AG09309 (cell line): ENCODE data around the gene MED9.
"Not testable (repeated sequence)": the region's sequence is repeated elsewhere in the genome, so short reads cannot be mapped to it uniquely, and the experiment has no call there.

Experiments
- DNase-seq: peaks from one replicate; pipeline ENCODE4 v3.0.0-alpha.2; 2010; ENCODE audit warnings: low read depth
- H3K4me3 ChIP-seq: 2 replicates; pipeline ENCODE4 v1.5.1; 2011; ENCODE audit warnings: mild to moderate bottlenecking, low read depth, low read length, moderate library complexity; ENCODE audit not compliant: control insufficient read depth
- CTCF ChIP-seq: IDR thresholded peaks from 2 replicates; pipeline ENCODE4 v1.5.1; 2011; ENCODE audit warnings: mild to moderate bottlenecking, low read depth, low read length, inconsistent platforms; ENCODE audit not compliant: insufficient read depth, control insufficient read depth; ENCODE audit errors: missing control alignments

Gene MED9

GRCh38 chr17:17445925-17446665 is 30.7 kb upstream of the MED9 start:
- no peak overlapping the region for H3K4me3 ChIP-seq
- peak; percentile 85 for DNase-seq
- TF ChIP-seq CTCF: no peak

DNA sequence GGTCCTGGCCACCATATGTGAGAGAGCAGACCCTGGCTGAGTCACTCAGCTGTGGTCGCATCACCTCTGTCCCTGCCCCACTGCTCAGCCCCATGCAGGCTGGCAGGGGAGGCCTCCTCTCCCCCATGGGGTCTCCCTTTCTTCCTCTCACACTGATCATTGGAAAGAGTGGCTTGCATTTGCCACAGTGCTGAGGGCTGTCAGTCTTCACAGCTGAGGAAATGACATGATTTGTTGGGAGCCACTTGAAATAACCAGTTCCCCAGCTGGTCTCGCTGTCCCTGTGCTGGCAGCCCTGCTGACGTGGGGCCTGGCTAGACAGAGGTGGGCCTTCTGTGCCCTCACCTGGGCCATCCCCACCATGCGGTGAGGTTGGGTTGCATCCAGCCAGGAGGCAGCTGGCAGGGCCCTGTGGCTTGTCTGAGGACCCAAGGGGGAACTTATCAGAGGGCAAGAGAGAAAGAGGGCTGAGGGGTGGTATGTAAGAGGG is 30.1 kb upstream of the MED9 start:
- TF ChIP-seq CTCF: no peak
- H3K4me3 ChIP-seq: no peak overlapping the region
- no peak for DNase-seq

DNA sequence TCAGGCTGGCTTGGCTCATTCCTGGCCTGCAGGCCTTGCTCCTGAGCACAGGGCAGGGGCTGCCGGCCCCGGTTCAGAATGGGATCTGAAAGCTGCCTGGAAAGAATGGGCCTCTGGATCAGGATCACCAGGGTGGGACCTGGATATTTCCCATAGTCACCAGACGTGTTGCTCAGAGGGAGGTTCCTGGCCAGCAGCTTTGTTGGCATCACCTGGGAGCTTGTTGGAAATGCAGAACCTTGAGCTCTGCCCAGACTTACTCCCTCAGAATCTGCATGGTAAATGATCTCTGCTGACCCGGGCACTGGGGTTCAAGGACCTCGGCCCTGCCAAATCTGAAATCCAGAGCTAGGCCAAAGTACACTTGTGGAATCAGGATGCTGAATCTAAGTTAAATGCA is 29.5 kb upstream of the MED9 start:
- no peak for TF ChIP-seq CTCF
- DNase-seq: no peak
- no peak overlapping the region for H3K4me3 ChIP-seq

DNA sequence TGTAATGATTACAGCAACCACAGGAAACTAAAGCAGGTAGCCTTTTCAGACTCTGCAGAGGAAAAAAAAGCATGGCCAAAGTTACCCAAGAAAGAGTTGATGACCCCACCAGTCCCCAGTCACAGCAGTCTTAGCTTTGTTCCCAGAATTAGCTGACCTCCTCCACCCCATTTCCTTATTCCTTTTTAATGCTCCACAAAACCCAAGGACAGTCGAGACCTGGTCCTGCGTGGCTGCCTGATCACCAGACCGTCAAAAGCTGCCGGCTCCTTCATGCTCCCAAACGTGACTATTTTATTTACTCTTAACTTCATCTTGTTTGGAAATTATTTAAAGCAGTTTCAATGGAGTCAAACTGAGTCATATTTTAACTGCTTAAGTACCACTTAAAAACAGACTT is 28.7 kb upstream of the MED9 start:
- no peak overlapping the region for H3K4me3 ChIP-seq
- TF ChIP-seq CTCF: no peak
- DNase-seq: no peak

GRCh38 chr17:17448723-17449122 is 28.1 kb upstream of the MED9 start:
- no peak for DNase-seq

DNA sequence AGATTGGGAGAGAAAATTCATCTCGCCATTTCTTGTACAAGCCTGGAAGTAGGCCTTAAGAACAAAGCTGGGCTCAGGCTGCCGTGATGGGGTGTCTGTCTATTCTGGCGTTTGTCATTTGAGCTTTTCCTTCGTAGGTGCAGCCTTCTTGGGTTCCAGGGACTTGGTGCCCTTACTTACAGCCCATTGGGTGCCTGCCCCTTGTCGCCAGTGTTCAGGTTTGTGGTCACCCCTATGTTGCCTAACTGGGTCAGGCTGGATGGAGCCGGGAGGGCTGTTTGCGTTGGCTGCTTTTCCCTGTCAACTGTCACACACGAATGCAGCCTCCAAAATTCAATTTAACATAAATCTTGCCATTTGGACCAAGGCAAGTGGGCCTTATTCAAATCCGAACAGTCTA is 23.7 kb upstream of the MED9 start:
- TF ChIP-seq CTCF: no peak
- no peak overlapping the region for H3K4me3 ChIP-seq
- no peak for DNase-seq

More at GRCh38 chr17:17448723-17449122, 28.1 kb upstream of the MED9 start:
- H3K4me3 ChIP-seq: no peak overlapping the region
- TF ChIP-seq CTCF: no peak

GRCh38 chr17:17454276-17454675 is 22.5 kb upstream of the MED9 start:
- no peak overlapping the region for H3K4me3 ChIP-seq
- TF ChIP-seq CTCF: no peak
- DNase-seq: no peak

DNA sequence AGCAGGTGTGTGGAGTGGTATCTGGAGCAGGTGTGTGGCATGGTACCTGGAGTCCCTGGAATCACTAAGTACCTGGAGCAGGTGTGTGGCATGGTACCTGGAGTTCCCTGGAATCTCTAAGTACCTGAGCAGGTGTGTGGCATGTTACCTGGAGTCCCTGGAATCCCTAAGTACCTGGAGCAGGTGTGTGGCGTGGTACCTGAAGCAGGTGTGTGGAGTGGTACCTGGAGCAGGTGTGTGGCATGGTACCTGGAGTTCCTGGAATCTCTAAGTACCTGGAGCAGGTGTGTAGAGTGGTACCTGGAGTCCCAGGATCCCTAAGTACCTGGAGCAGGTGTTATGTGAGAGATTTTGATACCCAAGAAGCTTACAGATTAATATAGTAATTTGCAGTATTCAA is 22.1 kb upstream of the MED9 start:
- not testable (repeated sequence) for H3K4me3 ChIP-seq, DNase-seq
